Measurements from ENCODE around the gene BRSK1.
A peak's percentile ranks its signal among the peaks of the same experiment; 100 is the strongest.

Gene BRSK1

DNA sequence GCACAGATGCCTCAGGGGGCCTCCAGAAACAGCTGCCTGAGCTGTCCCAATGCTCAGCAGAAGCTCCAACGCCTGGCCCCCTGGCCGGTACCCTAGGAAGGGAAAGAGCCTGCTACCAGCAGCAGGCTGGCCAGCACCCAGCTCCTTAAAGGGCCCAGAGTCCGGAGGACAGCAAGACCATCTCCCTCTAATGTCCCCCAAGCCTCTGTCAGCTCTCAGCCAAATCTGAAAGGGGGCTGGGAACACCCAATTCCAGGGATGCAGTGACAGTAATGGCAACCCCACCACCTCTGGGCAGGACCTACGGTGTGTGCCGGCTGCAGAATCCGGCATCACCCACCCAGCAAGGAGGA lies 29.2 kb upstream of the BRSK1 start:
- peak; percentile 59 for DNase-seq

DNA sequence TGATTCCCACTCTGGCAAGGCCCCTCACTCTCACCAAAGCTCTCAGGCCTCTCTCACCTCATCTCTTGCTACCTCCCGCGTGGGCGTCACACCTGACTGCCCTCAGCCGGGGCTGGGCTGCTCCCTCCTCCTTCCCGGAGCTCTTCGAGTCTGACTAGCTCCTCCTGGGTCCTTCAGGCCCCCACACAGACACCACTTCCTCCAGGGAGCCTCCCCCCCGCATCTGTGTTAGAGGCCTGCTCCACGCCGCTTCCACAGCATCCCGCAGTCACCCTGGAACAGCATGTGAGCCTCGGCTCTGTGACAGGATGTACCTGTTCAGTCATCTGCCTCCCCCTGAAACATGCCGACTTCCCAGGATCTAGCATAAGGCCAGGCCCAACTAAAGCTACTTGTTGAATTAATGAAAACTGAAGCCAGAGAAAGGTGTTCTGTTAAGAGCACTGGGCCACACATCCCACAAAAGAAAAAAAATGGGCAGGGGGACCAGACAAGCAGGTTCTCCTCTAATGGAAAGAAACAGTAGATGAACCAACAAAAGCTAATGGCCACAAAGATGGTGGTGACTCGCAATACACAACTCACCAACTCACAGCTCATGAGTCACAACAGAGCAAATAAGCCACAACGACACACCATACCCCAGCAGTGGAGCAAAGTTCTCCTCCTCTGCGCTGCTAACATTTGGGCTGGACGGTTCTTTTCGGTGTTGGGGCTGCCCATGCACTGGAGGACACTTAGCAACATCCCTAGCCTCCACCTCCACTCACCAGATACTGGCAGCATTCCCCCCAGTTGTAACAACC lies 28.0 kb upstream of the BRSK1 start:
- DNase-seq = peak; percentile 81

DNA sequence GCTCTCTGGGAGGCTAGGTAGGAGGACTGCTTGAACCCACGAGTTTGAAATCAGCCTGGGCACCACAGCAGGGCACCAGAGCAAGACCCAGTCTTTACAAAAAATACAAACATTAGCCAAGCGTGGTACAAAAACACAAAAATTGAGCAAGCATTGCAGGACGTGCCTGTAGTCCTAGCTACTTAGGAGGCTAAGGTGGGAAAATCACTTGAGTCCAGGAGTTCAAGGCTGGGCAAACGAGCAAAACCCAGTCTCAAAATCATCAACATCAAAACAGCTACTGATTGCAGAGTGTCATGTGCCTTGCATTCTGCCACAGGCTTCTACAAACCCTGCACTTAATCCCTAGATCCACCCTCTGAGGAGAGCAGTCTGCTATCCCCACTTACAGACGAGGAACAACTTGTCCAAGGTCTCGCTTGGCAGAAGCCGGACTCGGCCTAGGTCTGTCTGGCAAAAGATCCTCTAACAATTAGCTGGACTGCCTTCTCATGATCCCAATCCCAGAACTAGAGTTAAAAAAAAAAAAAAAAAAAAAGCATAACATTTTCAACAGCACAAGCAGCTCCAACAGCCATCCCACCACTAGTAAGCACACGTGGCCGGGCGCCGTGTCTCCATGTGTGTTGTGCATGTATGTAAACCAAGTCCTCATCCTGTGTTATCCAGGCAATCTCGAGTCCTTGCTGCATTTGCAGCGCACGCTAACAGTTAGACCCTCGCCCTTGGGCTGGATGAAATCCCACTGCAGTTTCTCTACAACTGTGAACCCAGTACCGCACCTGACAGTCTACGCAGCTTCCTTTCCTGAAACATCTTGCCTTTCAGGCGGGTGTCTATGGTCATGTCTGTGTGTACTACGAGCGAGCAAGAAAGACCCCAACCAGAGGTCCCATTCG lies 27.0 kb upstream of the BRSK1 start:
- DNase-seq = peak; percentile 61

DNA sequence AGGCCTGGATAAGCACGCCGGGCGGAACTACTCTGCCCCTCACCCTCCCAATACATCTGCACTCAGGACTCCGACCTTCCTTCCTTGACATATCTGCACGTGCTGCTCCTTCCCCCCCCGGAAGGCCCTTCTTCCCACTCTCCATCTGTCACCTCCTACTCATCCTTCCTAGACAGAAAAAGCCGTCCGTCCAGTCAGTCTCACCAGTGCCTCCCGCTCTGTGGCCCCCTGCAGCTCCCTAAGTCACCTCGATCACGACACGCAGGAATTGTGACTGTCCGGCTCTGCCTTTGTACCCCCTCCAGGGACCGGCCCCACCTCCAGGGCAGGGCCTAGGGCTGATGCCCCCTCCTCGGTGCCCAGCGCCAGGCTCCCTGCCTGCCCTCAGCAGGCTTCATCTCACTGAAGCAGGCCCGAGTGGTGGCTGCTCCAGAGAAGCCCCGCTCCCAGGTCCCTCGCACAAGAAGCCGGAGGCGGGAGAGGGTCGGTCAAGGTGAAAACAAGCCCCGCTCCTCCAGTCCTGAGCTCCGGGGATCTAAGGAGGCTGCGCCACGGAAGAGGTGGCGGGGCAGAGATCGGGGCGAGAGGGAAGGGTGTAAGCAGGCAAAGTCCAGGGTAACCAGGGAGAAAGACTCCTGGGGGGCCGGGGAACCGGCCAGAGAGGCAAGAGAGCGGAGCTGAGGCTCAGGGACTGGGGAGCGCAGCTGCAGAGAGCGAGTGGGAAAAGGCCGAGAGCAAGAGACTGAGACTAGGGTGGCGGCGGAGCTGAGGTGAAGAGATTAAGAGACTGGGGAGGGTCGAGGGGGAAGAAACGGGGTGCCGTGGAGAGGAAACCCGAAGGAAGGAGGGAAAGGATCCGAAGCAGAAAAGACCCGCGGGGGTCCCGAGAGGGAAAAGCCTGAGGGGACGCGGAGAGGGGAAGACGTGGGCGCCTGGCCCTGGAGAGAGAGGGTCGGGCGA lies 26.1 kb upstream of the BRSK1 start:
- peak; percentile 71 for DNase-seq

DNA sequence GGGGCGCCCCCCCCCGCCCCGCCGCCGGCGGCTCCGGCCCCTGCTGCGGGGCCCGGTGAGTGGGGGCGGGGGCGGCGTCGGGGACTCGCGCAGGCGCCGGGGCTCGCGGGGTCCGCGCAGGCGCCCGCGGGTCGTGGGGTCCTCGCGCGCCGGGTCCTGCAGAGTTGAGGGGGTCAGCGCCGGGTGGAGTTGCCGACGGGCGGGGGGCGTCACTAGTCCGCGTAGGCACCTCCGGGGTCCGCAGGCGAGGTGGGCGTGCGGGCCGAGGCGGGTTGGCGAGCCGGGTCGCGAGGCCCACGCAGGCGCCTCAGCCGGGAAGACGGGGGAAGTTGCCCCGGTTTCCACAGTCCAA lies 25.3 kb upstream of the BRSK1 start:
- peak; percentile 76 for DNase-seq

DNA sequence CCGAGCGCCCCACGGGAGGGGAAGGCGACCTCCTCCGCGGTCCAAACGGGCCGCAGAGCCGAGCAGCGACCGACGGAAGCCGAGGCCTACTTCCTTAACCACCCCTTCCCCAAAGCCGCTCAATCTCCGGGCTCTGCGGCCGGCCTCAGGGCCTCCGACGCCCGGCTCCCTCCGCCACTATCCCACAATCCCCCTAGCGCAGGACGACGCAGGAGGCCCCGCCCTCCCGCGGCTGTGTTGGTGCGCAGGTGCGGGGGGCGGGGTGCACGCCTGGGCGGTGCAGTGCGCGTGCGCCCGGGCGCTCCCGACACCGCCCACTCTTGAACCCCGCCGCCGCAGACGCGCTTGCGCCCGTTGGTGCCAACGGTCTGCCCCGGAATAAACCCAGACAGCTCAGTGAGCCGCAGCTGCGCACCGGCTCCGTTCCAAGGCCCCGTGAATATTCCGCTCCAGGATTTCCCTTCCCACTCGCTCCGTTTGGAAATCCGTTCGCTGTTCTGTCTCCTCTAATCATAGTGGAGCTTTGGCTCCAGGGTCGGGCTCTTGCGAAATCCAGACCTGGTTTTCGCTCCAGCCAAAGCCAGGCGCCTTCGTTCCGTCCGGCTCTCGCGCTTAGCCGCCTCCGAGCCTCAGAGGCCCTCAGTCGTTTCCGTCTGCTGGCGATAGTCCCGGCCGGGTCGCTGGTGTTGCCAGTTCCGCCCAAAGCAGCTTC lies 24.8 kb upstream of the BRSK1 start, which contains the start of gene PPP6R1:
Gene PPP6R1, minus strand, starts transcription at position 190 of the 712 bp plus-strand sequence. CDS start 11,914 bp downstream, outside the sequence.
- DNase-seq = peak; percentile 97

DNA sequence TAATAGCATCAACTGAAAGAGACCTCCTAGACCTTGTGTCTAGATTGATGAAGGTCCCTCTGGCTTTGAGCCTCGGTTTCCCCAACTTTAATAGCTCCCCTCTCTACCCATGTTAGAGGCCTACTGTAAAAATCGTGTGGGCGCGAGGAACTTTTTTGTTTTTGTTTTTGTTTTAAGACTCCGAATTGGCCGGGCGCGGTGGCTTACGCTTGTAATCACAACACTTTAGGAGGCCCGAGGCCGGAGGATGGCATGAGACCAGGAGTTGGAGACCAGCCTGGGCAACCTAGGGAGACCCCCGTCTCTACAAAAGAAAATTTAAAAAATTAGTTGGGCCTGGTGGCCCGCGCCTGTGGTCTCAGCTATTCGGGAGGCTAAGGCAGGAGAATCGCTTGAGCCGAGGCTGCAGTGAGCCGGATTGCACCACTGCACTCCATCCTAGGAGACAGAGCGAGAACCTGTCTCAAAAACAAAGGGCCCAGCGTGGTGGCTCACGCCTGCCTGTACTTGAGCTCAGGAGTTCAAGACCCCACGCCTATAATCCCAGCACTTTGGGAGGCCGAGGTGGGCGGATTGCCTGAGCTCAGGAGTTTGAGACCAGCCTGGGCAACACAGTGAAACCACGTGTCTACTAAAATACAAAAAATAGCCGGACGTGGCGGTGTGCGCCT lies 24.1 kb upstream of the BRSK1 start:
- no peak for DNase-seq

DNA sequence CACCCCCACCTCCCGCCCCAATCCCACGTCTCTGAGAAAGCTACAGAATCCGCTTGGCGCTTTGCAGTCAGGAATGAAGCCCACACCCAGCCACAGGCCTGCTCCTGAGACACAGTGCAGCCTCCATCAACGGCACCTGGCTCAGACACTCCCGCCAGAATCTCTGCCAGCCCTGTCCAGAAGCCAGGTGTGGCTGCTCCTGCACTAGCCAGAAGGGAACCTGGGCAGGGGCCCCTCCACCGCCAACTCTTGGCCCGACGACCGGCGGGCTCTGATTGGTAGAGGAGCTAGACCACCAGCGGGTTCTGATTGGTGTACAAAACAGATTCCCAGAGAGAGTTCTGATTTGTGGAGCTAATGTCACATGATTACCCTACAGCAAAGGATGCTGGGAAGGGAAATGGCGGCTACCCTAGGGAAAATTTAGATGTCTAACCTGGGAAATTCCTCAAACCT lies 22.1 kb upstream of the BRSK1 start:
- no peak for DNase-seq

DNA sequence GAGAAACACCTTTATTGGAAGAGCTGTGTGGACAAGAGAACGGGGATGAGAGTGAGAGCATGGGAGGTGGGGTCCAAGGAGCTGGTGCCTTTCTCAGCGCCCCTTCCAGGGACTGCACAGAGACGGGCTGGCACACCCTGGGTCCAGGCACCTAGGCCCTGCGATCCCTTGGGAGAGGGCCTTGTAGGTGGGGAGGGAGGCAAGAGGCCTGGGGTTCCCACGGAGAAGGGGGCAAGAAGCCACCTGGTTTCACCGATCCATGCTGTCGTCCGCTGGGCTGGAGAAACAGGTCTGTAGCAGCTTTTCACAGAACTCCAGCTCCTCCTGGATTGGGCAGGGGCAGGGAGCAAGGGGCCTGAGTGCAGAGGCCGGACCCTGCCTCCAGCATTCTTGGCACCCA lies 21.4 kb upstream of the BRSK1 start:
- DNase-seq = no peak

DNA sequence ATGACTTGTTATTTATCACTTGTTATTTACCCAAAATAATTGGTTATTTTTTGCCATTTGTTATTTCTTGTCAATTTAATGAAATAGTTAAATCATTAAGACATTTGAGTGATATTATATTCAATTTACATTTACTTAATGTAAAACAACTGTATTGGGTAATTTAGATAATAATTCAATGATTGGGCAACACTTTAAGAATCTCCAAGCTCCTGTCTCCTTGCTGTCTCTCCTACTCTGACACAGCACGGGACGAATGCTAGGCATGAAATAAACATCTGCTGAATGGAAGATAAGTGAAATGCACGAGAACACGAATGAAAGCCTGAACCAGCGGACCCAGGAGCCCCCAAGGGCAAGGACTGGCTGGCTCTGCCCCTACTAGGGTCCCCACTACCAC lies 19.3 kb upstream of the BRSK1 start:
- no peak for DNase-seq

DNA sequence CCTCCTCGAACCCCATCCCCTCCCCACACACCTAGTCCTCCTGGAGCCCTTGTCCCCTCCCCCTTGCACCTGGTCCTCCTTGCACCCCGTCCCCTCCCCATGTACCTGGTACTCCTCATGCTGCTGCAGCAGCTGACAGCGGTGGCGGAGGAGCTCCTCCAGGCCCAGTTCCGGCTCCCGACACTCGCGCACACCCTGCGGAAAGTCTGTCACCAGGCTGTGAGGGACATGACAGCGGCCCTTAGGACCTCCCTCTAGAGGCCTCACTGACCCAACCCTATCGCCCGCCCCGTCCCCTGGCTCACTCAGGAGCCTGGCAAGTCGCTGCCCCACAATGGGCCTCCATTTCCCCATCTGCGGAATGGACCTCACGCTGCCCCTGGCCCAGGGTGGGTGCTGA lies 18.6 kb upstream of the BRSK1 start:
- no peak for DNase-seq

DNA sequence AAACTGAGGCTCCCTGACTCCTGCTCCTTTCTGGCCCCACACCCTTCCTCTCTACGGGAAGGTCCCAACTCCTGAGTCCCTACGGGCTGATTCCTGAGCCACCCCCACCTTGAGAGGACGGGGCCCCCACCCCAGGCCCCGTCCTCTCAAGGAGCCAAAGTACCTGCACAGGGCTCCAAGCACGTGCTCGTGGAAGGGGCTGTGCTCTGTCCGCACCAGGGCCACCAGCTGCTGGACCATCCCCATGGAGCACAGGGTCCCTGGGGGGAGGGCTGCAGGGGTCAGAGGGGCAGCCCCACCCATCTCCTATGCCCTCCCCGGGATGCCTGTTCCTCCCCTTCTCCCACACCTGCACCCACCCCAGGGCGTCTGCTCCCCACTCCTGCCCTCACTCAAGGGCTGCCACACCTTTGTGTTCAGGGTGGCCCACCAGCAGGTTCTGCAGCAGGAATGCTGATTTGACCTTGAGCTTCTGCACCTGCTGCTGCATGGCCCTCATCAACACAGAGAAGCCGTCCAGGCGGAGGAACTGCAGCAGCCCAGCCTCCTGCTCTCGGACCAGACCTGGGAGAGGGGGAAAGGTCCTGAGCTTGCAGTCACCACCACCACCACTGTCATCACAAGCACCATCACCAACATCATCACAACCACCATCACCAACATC lies 17.9 kb upstream of the BRSK1 start:
- no peak for DNase-seq

DNA sequence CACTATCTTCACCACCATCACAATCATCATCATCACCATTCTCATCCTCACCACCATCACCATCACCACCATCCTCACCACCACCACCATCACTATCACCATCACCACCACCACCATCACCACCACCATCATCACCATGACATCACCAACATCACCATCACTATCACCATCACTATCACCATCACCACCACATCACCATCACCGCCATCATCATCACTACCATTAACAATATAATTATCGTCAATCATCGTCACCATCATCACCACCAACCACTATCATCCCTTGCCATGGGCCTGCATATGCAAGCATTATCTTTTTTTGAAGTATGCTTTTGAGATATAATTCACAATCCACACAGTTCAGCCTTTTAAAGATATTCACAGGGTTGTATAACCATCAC lies 17.4 kb upstream of the BRSK1 start:
- DNase-seq = no peak

DNA sequence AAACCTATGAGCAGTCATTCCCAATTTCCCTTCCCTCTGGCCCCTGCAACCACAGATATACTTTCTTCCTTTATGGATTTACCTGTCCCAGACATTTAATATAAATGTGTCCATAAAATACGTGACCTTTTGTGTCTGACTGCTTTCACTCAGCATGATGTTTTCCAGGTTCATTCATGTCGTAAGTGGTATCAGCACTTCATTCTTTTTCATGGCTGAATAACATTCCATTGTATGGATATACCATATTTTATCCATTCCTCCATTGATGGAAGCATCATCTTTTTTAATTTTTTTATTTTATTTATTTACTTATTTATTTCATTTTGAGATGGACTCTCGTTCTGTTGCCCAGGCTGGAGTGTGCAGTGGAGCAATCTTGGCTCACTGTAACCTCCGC lies 17.0 kb upstream of the BRSK1 start:
- no peak for DNase-seq

DNA sequence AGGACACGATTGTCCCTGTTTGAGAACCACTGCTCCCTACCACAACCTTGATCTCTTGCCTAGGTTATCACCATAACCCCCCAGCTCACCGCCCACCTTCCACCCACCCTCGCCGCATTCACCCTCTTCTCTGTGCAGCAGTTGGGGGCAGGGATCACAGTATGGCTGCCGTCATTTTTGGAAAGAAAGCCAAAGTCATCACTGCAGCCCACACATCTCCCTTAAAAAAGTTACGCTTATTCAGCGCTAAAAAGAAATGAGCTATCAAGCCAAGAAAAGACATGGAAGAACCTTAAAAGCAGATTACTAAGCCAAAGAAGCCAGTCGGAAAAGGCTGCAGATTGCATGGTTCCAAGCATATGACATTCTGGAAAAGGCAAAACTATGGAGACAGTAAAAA lies 14.5 kb upstream of the BRSK1 start:
- no peak for DNase-seq

DNA sequence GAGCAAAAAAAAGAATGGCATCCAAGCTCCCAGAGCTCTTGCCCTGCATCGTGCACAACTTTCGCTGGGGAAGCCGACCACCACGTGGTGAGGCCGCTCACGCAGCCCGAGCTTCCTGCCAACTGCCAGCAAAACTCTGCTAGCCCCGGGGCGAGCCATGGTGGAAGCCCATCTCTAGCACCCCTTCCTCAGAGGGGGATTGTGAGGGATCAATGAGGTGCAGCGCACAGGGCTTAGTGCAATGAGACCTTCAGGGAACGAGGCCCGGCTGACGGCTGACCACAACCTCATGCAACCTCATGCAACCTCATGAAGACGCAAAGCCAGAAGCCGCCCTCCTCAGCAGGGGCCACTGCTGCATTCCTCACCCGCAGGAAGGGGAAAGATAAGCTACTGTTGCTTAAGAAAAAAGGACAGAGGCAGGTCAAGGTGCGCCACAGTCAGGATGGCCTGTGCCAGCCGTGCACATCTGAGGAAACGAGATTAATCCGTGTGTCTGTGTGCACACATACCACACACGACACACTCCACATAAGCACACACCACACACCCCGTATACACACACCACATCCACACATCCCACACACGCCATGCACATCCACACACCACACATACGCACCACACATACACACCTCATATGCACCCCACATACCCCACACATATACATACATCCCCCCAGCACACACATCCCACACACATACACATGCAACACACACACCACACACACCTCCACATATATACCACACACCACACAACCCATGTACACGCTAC lies 13.4 kb upstream of the BRSK1 start:
- DNase-seq = no peak

DNA sequence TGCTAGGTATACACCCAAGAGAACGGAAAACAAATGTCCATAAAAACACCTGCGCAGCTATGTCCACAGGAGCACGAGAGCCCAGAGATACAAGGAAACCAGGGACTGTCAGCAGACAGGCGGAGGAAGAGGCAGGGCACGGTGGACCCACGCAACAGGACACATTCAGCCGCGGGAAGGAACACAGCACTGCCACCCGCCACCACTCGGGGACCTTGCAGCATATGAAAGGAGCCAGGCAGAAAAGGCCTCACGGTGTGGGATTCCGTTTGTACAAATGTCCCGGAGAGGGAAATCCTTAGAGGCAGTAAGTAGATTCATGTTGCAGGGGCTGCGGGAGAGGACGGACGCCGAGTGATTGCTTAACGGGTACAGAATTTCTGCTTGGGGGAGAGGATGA lies 11.7 kb upstream of the BRSK1 start:
- no peak for DNase-seq

DNA sequence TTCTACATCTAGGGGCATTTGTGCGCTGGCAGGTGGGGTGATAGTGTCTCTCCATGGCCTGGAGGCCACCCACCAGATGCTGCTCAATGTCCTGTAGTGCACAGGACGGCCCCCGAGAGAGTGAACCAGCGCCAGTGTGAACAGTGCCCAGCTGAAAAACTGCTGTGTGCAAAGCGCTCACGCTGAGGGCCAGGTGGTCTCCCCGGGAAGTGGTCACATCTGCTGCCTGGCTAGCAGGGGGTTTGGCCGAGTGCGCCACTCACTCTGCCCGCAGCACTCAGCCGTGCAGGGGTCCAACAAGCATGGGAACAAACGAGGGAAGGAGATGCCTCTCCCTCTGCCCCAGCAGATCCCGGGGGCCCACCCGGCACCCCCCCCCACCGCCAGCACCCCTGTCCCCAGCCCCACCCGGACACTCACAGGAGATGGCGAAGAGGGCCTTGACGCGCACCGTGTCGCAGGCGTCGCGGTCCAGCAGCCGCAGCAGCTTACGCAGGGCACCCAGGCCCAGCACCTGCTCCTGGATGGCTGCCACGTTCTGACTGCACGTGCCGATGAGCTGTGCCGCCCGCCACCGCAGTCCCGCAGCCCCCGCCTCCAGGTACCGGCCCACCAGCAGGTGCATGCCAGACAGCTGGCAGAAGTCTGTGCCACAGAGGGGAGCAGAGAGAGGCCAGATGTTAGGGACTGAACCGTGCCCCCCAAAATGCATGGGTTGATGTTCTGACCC lies 9.7 kb upstream of the BRSK1 start:
- DNase-seq = no peak
